T-helper 1 cell (primary cell): Measurements from ENCODE around the gene WNT5B.

Experiments
- DNase-seq, 5 donors: peaks; one replicate each; pipeline ENCODE4 v3.0.0-alpha.2; 2012 to 2020

The WNT5B gene

GRCh38 chr12:1630827-1631591 is 2.0 kb downstream of the WNT5B start:
- no peak for DNase-seq

GRCh38 chr12:1632702-1633101 is 3.7 kb downstream of the WNT5B start:
- DNase-seq, result no peak

GRCh38 chr12:1633459-1633858 is 4.4 kb downstream of the WNT5B start:
- DNase-seq, result no peak

GRCh38 chr12:1634149-1634548 is 5.1 kb downstream of the WNT5B start:
- DNase-seq, result no peak

GRCh38 chr12:1634590-1635191 is 5.7 kb downstream of the WNT5B start:
- peak; percentile 24 to 46 (median 36) for DNase-seq

GRCh38 chr12:1635301-1636095 is 6.5 kb downstream of the WNT5B start:
- no peak for DNase-seq

- no peak for DNase-seq
Measured at GRCh38 chr12:1638203-1638602, 9.2 kb downstream of the WNT5B start.

- DNase-seq, result no peak
Measured at GRCh38 chr12:1639538-1639937, 10.5 kb downstream of the WNT5B start.

GRCh38 chr12:1640328-1641234 is 11.6 kb downstream of the WNT5B start:
- DNase-seq, result no peak

- DNase-seq, result no peak
Measured at GRCh38 chr12:1642513-1642912, 13.5 kb downstream of the WNT5B start.

- no peak for DNase-seq
Measured at GRCh38 chr12:1643043-1643442, 14.0 kb downstream of the WNT5B start.

GRCh38 chr12:1643905-1644533 is 15.0 kb downstream of the WNT5B start:
- no peak for DNase-seq

- no peak for DNase-seq
Measured at GRCh38 chr12:1644534-1645438, 15.8 kb downstream of the WNT5B start.

GRCh38 chr12:1645819-1646218 is 16.8 kb downstream of the WNT5B start:
- no peak for DNase-seq

- no peak for DNase-seq
Measured at GRCh38 chr12:1646569-1647284, 17.7 kb downstream of the WNT5B start.

GRCh38 chr12:1647285-1647669 is 18.2 kb downstream of the WNT5B start:
- DNase-seq, result no peak

- DNase-seq, result no peak
Measured at GRCh38 chr12:1650260-1650977, 21.4 kb downstream of the WNT5B start.

- no peak for DNase-seq
Measured at GRCh38 chr12:1650978-1651361, 21.9 kb downstream of the WNT5B start.

- DNase-seq, result no peak
Measured at GRCh38 chr12:1651946-1652345, 22.9 kb downstream of the WNT5B start.
